Measurements from ENCODE around the gene TMEM139.

- TF ChIP-seq ZBTB17 (tag by site-specific recombination; IDR thresholded peaks at IDR 0.05) (no peak), ZNF362 (tag by site-specific recombination; IDR thresholded peaks at IDR 0.05) (no peak)
These were observed 32.8 kb upstream of the TMEM139 start for GRCh38 chr7:143252006-143252405.

Measured in HEK293 (cell line).